KMS-11 (cell line): Measurements from ENCODE around the gene CEP170B.

Experiments used
- H2AFZ ChIP-seq: fragments of 200-600 bp; sonication (generic); 2 replicates; pipeline ENCODE4 v1.6.1; 2016; ENCODE audit warnings: antibody characterized with exemption, mixed run types, low read depth
- H3K27ac ChIP-seq: fragments of 200-600 bp; sonication (generic); 2 replicates; pipeline ENCODE4 v1.6.1; 2016; ENCODE audit warnings: mild to moderate bottlenecking, mixed run types
- H3K27me3 ChIP-seq: fragments of 200-600 bp; sonication (generic); 2 replicates; pipeline ENCODE4 v1.6.1; 2017; ENCODE audit warnings: mild to moderate bottlenecking, low read depth, mixed run types, moderate library complexity; ENCODE audit not compliant: insufficient read depth
- H3K36me3 ChIP-seq: fragments of 200-600 bp; sonication (generic); 2 replicates; pipeline ENCODE4 v1.6.1; 2017; ENCODE audit warnings: mild to moderate bottlenecking, mixed run types; ENCODE audit not compliant: insufficient read depth
- H3K4me1 ChIP-seq: fragments of 200-600 bp; sonication (generic); 2 replicates; pipeline ENCODE4 v1.6.1; 2016; ENCODE audit warnings: mild to moderate bottlenecking, low read depth, mixed run types; ENCODE audit not compliant: poor library complexity, severe bottlenecking
- H3K4me2 ChIP-seq: fragments of 200-600 bp; sonication (generic); 2 replicates; pipeline ENCODE4 v1.7.0; 2016; ENCODE audit warnings: mild to moderate bottlenecking, mixed run types
- H3K4me3 ChIP-seq: fragments of 200-600 bp; sonication (generic); IDR thresholded peaks from 2 replicates; pipeline ENCODE4 v1.6.1; 2017; ENCODE audit warnings: low read depth, low read length, mixed read lengths; ENCODE audit not compliant: insufficient read depth
- H3K79me2 ChIP-seq: fragments of 200-600 bp; sonication (generic); 2 replicates; pipeline ENCODE4 v1.6.1; 2016; ENCODE audit warnings: low read depth, mixed run types; ENCODE audit not compliant: insufficient read depth
- H3K9ac ChIP-seq: fragments of 200-600 bp; sonication (generic); 2 replicates; pipeline ENCODE4 v1.6.1; 2016; ENCODE audit warnings: mild to moderate bottlenecking, mixed run types
- H4K20me1 ChIP-seq: fragments of 200-600 bp; sonication (generic); 2 replicates; pipeline ENCODE4 v1.6.1; 2016; ENCODE audit warnings: mild to moderate bottlenecking, mixed run types; ENCODE audit not compliant: insufficient read depth
- CTCF ChIP-seq: fragments of 200-600 bp; sonication (generic); conservative IDR thresholded peaks from 2 replicates; pipeline ENCODE4 v1.6.1; 2017; ENCODE audit warnings: low read depth, mild to moderate bottlenecking, antibody characterized with exemption, low read length, moderate library complexity, mixed read lengths

The CEP170B gene

GRCh38 chr14:104879983-104880565 is 15.0 kb downstream of the CEP170B start:
- no peak overlapping the region for H3K4me3 ChIP-seq
- H3K36me3 ChIP-seq, result no peaks in the 10 kb centered on the region
- H3K27me3 ChIP-seq, result no peaks in the 10 kb centered on the region
- H3K27ac ChIP-seq, result no peak overlapping the region
- no peak for TF ChIP-seq CTCF
- no peaks in the 10 kb centered on the region for H3K79me2 ChIP-seq
- H4K20me1 ChIP-seq, result no peaks in the 10 kb centered on the region
- H3K4me2 ChIP-seq, result no peak overlapping the region
- H3K4me1 ChIP-seq, result peaks cover 19% of the 10 kb centered on the region
- H3K9ac ChIP-seq, result no peak overlapping the region
- no peak overlapping the region for H2AFZ ChIP-seq

GRCh38 chr14:104880584-104881210 is 15.6 kb downstream of the CEP170B start:
- H3K36me3 ChIP-seq, result no peaks in the 10 kb centered on the region

GRCh38 chr14:104881369-104881979 is 16.4 kb downstream of the CEP170B start:
- Histone ChIP-seq H3K4me2 (no peak overlapping the region), H3K79me2 (no peaks in the 10 kb centered on the region), H2AFZ (no peak overlapping the region), H3K4me3 (no peak overlapping the region), H3K27ac (no peak overlapping the region), H4K20me1 (no peaks in the 10 kb centered on the region), H3K4me1 (peaks cover 18% of the 10 kb centered on the region), H3K9ac (no peak overlapping the region), H3K27me3 (no peaks in the 10 kb centered on the region), H3K36me3 (no peaks in the 10 kb centered on the region)
- no peak for TF ChIP-seq CTCF

More at GRCh38 chr14:104880584-104881210, 15.6 kb downstream of the CEP170B start:
- Histone ChIP-seq H3K27me3 (no peaks in the 10 kb centered on the region), H4K20me1 (no peaks in the 10 kb centered on the region), H3K4me1 (peaks cover 19% of the 10 kb centered on the region), H3K9ac (no peak overlapping the region), H3K4me3 (no peak overlapping the region), H3K79me2 (no peaks in the 10 kb centered on the region), H3K27ac (no peak overlapping the region), H3K4me2 (no peak overlapping the region), H2AFZ (no peak overlapping the region)
- TF ChIP-seq CTCF, result no peak

- Histone ChIP-seq H3K4me1 (peaks cover 15% of the 10 kb centered on the region), H3K4me2 (no peak overlapping the region), H4K20me1 (no peaks in the 10 kb centered on the region), H3K27me3 (no peaks in the 10 kb centered on the region), H3K79me2 (no peaks in the 10 kb centered on the region), H3K4me3 (no peak overlapping the region), H2AFZ (no peak overlapping the region), H3K9ac (no peak overlapping the region), H3K27ac (no peak overlapping the region), H3K36me3 (no peaks in the 10 kb centered on the region)
- no peak for TF ChIP-seq CTCF
Measured at GRCh38 chr14:104882325-104882973, 17.4 kb downstream of the CEP170B start.
